PC-9 (cell line): ENCODE results near the gene MTHFD2. TPM values are rescaled to one million over a fixed set of nuclear protein-coding genes. Genes with fewer than 3 reads are reported as not detected.

Experiments
- BruUV-seq: library from RNA; stranded (reverse); fragments of 400-500 nt; replicated peaks from 2 replicates; lab custom pipeline; 2021; lab: Mats Ljungman, UMichigan
- CTCF ChIA-PET: fragments of 300-600 bp; sonication (Branson Sonifier 250); formaldehyde crosslinking; loops from one replicate; lab custom pipeline; 2022; ENCODE audit warnings: antibody characterized with exemption; lab: Charles Lee
- POLR2A ChIA-PET: fragments of 300-600 bp; sonication (Branson Sonifier 250); formaldehyde crosslinking; loops from one replicate; lab custom pipeline; 2022; ENCODE audit warnings: antibody characterized with exemption; ENCODE audit not compliant: unreplicated experiment; lab: Charles Lee
- DNase-seq, 2 experiments: peaks; one replicate each; pipeline versions ENCODE4 v3.0.0 to v3.0.0-alpha.2; 2015 to 2022; ENCODE audit warnings: mixed read lengths in 1 of 2
- H2AFZ ChIP-seq: fragments of 200-600 bp; sonication (generic); 2 replicates; pipeline ENCODE4 v1.8.1; 2017; ENCODE audit warnings: antibody characterized with exemption
- H3F3A ChIP-seq: fragments of 200-600 bp; sonication (generic); 2 replicates; pipeline ENCODE4 v1.8.1; 2017; ENCODE audit warnings: antibody characterized with exemption, mild to moderate bottlenecking, low read depth; ENCODE audit not compliant: insufficient read depth
- H3K27ac ChIP-seq: fragments of 200-600 bp; sonication (generic); 2 replicates; pipeline ENCODE4 v1.6.1; 2016; ENCODE audit warnings: mixed run types
- H3K27me3 ChIP-seq: fragments of 200-600 bp; sonication (generic); 2 replicates; pipeline ENCODE4 v1.6.1; 2016; ENCODE audit warnings: low read depth, mixed run types; ENCODE audit not compliant: insufficient read depth
- H3K36me3 ChIP-seq: fragments of 200-600 bp; sonication (generic); 2 replicates; pipeline ENCODE4 v1.6.1; 2016; ENCODE audit warnings: low read depth, mixed run types
- H3K4me1 ChIP-seq: fragments of 200-600 bp; sonication (generic); replicated peaks from 2 replicates; pipeline ENCODE4 v1.6.1; 2016; ENCODE audit warnings: mixed run types; ENCODE audit not compliant: insufficient read depth
- H3K4me2 ChIP-seq: fragments of 200-600 bp; sonication (generic); 2 replicates; pipeline ENCODE4 v1.6.1; 2017; ENCODE audit warnings: mixed run types
- H3K4me3 ChIP-seq: fragments of 200-600 bp; sonication (generic); 2 replicates; pipeline ENCODE4 v1.6.1; 2016; ENCODE audit warnings: mixed run types
- H3K79me2 ChIP-seq: fragments of 200-600 bp; sonication (generic); 2 replicates; pipeline ENCODE4 v1.6.1; 2017; ENCODE audit warnings: low read depth, mixed run types
- H3K9me2 ChIP-seq: fragments of 200-600 bp; sonication (generic); 2 replicates; pipeline ENCODE4 v1.8.1; 2017; ENCODE audit warnings: mild to moderate bottlenecking; ENCODE audit not compliant: insufficient read depth
- H3K9me3 ChIP-seq: fragments of 200-600 bp; sonication (generic); 2 replicates; pipeline ENCODE4 v1.8.1; 2016; ENCODE audit warnings: low read depth; ENCODE audit not compliant: insufficient read depth
- H4K20me1 ChIP-seq: fragments of 200-600 bp; sonication (generic); 2 replicates; pipeline ENCODE4 v1.8.1; 2017; ENCODE audit not compliant: insufficient read depth
- CTCF ChIP-seq: fragments of 200-600 bp; sonication (generic); conservative IDR thresholded peaks from 2 replicates; pipeline ENCODE4 v1.6.1; 2017; ENCODE audit warnings: mixed run types, antibody characterized with exemption, mild to moderate bottlenecking, moderate library complexity
- EZH2 ChIP-seq: fragments of 200-600 bp; sonication (generic); IDR thresholded peaks from 2 replicates; pipeline ENCODE4 v1.8.0; 2017; ENCODE audit warnings: antibody characterized with exemption, low read depth
- intact Hi-C: fragments of 100-400 bp; cut with micrococcal nuclease; formaldehyde crosslinking; loops from one replicate; pipeline ENCODE4 v1.10.0; 2022; ENCODE audit not compliant: unreplicated experiment
- total RNA-seq: library from RNA; stranded (reverse); gene quantifications from 2 replicates; pipeline ENCODE4 v1.2.3, GENCODE V29; 2021

Gene MTHFD2
- total RNA-seq, 1 experiment from 2014 or later: 192 TPM

DNA sequence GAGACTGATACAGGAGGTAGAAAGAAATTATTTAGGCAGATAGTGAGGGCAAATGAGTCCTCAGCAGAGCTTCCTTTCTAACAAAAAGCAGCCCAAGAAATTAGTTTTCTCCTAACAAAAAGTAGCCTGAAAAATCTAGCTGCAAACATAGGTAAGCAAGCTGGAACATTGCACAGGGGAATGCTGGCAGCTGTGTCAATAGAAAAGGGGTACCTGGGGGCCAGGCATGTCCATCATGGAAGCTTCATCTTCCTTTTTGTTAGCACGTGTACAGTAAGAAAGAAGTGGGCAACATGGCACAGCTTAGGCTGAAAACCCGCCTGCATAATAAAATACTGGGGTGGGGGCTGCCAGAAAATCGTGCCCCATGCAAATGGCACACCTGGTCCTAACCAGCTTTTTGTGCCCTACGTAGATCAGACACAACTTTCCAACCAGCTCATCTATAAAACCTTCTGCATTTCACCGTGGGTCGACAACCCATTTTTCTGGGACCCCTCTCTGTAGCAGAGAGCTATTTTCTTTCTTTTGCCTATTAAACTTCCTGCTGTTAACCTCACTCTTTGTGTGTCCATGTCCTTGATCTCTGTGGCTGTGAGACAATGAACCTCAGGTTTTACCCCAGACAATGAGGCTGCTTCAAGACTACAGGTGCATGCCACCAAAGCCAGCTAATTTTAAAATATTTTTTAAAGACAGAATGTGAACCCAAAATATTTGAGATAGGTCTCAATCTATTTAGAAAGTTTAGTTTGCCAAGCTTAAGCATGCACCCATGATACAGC is 6.6 kb upstream of the MTHFD2 start:
- no TSS peak for BruUV-seq
- POLR2A ChIA-PET: interaction anchor here (0.6 kb wide), 1 partner anchor 433 kb away, joined by 3 read pairs; no protein-coding TSS in a partner anchor
- no peak overlapping the region for H3K27ac ChIP-seq
- no peaks in the 10 kb centered on the region for H3K79me2 ChIP-seq
- intact Hi-C loops: no loop called here
- no peak for TF ChIP-seq EZH2
- TF ChIP-seq CTCF: no peak
- H3K4me2 ChIP-seq: no peak overlapping the region
- H3K9me2 ChIP-seq: no peaks in the 10 kb centered on the region
- no peak for DNase-seq
- no peaks in the 10 kb centered on the region for H3K9me3 ChIP-seq
- CTCF ChIA-PET: interaction anchor here (0.7 kb wide), 1 partner anchor 363 kb away, joined by 3 read pairs; no protein-coding TSS in a partner anchor
- no peaks in the 10 kb centered on the region for H3K36me3 ChIP-seq
- H3F3A ChIP-seq: no peaks in the 10 kb centered on the region
- H3K4me1 ChIP-seq: no peaks in the 10 kb centered on the region
- no peak overlapping the region for H2AFZ ChIP-seq
- no peak overlapping the region for H3K4me3 ChIP-seq
- H3K27me3 ChIP-seq: no peaks in the 10 kb centered on the region
- H4K20me1 ChIP-seq: no peaks in the 10 kb centered on the region

- Histone ChIP-seq H3K27me3 (no peaks in the 10 kb centered on the region), H3K4me1 (peaks cover 5% of the 10 kb centered on the region; the same call in 1 of the 2 replicates), H3F3A (peaks cover 4% of the 10 kb centered on the region; the same call in 1 of the 2 replicates), H3K4me3 (no peak overlapping the region), H4K20me1 (peaks cover 4% of the 10 kb centered on the region), H2AFZ (no peak overlapping the region), H3K9me3 (no peaks in the 10 kb centered on the region), H3K9me2 (no peaks in the 10 kb centered on the region), H3K27ac (no peak overlapping the region), H3K36me3 (peaks cover 1% of the 10 kb centered on the region; the same call in 1 of the 2 replicates), H3K79me2 (peaks cover 8% of the 10 kb centered on the region), H3K4me2 (no peak overlapping the region)
- TF ChIP-seq EZH2 (no peak), CTCF (no peak)
- no peak for DNase-seq
- BruUV-seq: no TSS peak
- POLR2A ChIA-PET: no interaction called here
- intact Hi-C loops: no loop called here
- CTCF ChIA-PET: no interaction called here
Measured at GRCh38 chr2:74194799-74195198, 3.6 kb upstream of the MTHFD2 start.

- H3K4me1 ChIP-seq: peaks cover 25% of the 10 kb centered on the region
- no peaks in the 10 kb centered on the region for H3K9me2 ChIP-seq
- peaks cover 31% of the 10 kb centered on the region for H3K79me2 ChIP-seq
- BruUV-seq: no TSS peak
- ChIA-PET CTCF (no interaction called here), POLR2A (interaction anchor here (0.6 kb wide), 1 partner anchor 94 kb away, joined by 3 read pairs; no protein-coding TSS in a partner anchor)
- peaks cover 23% of the 10 kb centered on the region for H3K36me3 ChIP-seq
- TF ChIP-seq CTCF (no peak), EZH2 (no peak)
- no peak overlapping the region for H3K4me2 ChIP-seq
- intact Hi-C loops: no loop called here
- no peak overlapping the region for H3K27ac ChIP-seq
- H4K20me1 ChIP-seq: peaks cover 27% of the 10 kb centered on the region
- H3K9me3 ChIP-seq: no peaks in the 10 kb centered on the region
- H3F3A ChIP-seq: peaks cover 10% of the 10 kb centered on the region; the same call in 1 of the 2 replicates
- H3K27me3 ChIP-seq: no peaks in the 10 kb centered on the region
- H2AFZ ChIP-seq: no peak overlapping the region
- H3K4me3 ChIP-seq: no peak overlapping the region
- no peak for DNase-seq
Measured at GRCh38 chr2:74197049-74197448, 1.4 kb upstream of the MTHFD2 start.
